GM21526 (cell line): ENCODE data around the gene HIKESHI.
"Not testable (repeated sequence)": the region's sequence is repeated elsewhere in the genome, so short reads cannot be mapped to it uniquely, and the experiment has no call there.

Experiments used
- ATAC-seq: cut with Tn5 transposase; IDR thresholded peaks from one replicate; pipeline ENCODE4 v1.9.1; 2021; ENCODE audit warnings: moderate library complexity; ENCODE audit not compliant: unreplicated experiment, low FRiP score

HIKESHI gene

DNA sequence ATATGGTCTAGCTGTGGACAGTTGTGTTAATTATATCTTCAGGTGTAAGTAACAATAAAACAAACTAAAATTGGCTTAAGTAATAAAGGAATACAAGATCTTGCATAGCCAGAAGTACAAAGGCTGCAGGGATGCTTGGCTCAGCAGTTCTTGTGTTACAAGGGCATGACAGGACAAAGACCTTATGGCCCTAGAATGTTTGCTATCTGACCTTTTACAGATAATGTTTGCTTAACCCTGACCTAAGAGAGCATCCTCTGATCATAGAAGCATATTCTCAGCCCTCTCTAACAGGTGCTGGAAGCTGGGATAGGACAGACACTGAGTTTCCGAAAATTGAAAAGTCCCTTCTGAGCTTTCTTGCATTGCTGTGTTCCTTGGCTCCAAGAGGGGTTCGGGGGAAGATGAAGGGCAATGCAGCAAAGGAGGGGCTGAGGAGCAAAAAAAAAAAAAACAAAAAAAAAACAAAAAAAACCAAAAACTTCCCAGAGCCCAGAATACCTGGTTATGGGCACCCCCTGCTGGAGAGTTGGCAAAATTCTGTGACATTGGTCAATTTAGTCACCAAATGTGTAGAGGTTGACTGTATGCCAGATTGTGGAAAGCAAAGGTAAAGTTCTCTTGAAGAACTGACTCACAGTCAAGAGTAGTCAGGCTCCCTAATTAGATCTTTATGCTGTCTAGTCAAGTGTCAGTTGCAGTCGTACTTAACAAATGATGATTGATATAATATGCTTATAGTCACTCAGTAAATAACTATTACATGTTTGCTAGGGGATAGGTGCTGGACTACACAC lies 10.4 kb upstream of the HIKESHI start:
- no peak for ATAC-seq

DNA sequence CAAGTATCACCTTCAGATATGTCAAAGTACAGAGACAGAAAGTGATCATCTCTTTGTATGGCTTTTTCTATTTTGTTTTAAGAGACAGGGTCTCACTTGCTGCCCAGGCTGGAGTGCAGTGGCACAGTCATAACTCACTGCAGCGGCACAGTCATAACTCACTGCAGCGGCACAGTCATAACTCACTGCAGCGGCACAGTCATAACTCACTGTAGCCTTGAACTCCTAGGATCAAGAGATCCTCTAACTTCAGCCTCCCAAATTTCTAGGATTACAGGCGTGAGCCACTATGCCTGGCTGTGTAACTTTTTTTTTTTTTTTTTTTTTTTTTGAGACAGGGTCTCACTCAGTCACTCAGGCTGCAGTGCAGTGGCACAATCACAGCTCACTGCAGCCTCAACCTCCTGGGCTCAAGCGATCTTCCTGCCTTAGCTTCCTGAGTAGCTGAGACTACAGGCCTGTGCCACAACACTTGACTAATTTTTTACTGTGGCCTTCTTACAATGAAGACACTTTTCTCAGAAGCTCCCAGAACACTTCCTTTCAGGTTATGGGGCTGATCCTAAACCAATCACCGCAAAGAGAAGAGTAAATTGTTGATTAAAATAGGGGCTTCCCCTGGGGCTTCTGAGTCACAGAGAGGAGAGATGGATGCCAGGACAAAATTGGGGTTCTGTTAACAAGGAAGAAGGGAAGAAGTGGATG lies 9.0 kb upstream of the HIKESHI start:
- peak; percentile 67 for ATAC-seq

DNA sequence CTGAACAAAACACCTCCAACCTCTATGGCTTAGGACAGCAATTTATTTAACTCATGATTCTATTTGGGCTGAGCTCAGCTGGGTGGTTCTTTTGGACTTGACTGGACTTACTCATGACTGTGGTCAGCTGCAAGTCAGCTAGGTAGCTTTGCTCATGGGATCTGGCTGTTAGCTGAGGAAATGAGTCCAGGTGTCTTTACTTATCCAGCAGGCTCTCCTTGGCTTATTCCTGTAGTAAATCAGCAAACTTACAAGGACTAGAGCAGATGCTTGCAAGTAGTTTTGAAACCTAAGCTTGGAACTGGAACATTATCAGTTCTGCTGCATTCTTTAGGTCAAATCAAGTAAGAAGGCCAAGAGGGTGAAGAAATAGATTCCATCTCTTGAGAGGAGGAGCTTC lies 8.0 kb upstream of the HIKESHI start:
- ATAC-seq: no peak

DNA sequence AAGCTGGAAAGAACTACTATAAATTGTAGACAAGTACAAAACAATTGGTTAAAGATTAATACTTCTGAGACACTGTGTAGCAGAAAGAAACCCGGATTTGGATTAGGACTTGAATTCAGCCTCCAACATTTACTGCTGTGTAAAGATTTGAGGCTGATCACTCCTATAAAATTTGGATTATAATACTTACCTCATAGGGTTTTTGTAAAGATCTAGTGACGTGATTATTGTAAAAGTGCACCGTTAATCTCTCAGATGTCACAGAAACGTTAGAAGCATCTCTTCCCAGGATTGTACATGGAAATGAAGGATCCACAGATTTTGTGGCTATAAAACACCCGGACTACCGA lies 323 bp upstream of the HIKESHI start:
- peak; percentile 18 for ATAC-seq

DNA sequence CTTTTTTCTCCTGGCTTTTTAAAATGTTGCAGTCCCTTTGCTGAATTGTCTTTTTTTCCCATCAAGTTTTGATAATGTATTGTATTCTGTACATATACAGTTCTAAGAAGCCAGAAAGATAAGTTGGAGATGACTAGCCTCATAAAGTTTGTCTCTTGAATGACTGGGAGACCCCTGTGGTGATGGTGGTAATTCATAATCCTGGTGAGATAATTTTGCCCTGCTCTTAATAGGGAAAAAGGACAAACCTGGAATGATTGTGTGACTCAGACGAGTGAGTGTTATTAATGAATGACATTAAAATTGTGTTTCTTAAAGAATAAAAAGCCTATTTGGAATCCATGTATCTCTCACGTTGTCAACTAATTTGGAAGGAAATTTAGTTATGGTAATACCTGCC lies 1.2 kb downstream of the HIKESHI start:
- ATAC-seq: no peak

DNA sequence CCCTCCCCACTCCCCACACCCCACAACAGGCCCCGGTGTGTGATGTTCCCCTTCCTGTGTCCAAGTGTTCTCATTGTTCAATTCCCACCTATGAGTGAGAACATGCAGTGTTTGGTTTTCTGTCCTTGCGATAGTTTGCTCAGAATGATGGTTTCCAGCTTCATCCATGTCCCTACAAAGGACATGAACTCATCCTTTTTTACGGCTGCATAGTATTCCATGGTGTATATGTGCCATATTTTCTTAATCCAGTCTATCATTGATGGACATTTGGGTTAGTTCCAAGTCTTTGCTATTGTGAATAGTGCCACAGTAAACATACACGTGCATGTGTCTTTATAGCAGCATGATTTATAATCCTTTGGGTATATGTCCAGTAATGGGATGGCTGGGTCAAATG lies 6.7 kb downstream of the HIKESHI start:
- ATAC-seq: not testable (repeated sequence)

DNA sequence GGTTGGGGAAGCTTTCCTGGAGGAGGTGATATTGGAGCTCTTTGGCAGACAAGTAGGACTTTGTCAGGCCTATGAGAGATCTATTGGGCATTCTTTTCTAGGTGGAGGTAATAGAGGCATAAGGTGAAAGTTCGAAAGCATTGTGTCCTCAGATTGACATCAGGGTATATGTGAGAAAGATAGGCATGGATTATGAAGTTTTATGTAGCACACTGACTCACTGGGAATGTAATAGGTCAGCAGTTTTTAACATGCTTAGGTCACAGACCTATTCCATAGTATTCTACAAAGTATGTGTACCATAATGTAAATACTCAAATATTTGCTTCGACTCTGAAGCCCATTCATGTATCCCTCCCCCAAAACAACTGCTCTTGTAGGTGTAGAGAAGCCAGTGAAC lies 11.8 kb downstream of the HIKESHI start:
- no peak for ATAC-seq

DNA sequence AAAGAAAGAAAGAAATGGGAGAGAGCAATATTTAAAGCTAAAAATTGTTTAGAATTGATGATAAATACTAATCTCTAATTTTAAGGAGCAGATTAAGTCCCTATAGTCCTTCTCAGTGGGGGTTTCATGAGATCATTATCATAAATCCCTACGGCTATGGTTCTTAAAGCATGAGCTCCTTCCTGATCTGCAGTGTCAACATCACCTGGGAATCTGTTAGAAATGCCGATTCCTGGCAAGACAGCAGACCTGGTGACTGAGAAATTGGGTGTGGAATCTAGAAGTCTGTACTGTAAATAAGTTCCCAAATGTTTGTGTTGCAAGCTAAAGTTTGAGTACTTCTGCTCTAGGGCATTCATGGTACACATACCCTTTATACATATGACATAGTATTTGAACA lies 12.6 kb downstream of the HIKESHI start:
- ATAC-seq: no peak

DNA sequence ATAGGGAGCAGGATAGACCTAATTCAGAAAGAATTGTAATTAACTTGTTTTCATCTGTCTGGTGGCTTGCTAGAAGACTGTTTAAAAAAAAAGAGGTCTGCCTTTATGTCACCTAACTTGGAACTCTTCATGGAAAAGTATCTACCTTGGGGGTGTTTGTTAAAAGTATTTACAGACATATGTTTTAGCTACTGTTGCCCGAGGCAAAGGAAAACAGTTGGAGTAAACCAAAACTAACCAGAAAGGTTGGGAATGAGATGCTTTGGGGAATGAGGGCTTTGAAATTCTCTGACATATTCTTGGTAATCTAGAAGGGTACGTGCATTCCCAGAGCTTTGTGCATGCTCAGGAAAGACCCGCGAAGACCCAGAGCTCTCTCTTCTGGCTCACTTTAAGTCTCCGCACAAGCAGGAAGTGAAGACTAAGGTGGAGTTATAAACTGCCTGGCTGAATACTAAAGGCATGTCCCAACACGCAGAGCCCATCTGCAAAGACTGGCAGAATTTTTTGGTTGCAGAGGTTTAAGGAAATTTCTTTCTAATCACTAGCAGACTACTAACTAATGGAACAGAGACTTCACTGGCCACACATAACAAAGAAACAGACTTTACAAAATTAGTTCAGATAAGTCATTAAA lies 33.2 kb downstream of the HIKESHI start:
- no peak for ATAC-seq

DNA sequence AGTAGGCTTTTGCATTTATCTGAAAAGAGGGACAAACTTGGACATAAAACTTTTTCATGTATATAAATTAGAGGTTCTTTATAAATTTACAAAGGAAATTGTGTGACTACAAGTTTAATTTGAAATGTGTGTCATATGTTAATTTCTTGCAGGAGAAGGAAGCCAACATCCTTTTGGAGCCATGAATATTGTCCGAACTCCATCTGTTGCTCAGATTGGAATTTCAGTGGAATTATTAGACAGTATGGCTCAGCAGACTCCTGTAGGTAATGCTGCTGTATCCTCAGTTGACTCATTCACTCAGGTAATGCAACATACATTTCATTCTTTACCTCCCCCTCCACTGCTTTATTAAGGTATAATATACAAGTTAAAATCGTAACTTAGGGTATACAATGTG lies 35.2 kb downstream of the HIKESHI start:
- ATAC-seq: no peak

DNA sequence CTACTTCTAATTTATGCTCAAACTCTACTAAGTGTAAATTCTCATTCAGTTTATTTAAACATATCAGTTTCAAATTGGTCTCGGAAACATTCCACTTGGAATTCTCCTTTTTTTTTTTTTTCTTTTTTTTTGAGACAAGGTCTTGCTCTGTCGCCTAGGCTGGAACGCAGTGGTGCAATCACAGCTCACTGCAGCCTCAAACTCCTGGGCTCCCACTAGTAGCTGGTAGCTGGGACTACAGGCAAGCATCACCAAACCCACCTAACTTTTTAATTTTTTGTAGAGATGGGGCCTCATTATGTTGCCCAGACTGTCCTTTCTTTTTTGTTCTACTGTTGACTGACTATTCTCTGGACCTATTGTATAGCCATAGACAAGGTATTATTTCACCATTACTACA lies 39.3 kb downstream of the HIKESHI start:
- no peak for ATAC-seq

DNA sequence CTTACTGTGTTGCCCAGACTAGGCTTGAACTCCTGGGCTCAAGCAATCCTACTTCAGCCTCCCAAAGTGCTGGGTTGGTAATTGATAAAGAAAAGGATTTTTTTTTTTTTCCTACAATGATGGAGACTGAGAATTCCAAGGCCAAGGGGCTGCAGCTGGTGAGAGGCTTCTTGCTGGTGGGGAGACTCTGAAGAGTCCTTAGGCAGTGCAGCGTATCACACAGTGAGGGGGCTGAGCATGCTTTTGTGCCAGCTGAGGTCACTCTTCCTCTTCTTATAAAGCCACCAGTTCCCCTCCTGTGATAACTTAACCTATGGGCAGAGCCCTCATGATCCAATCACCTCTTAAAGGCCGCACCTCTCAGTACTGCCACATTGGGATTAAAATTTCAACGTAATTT lies 44.5 kb downstream of the HIKESHI start:
- no peak for ATAC-seq

DNA sequence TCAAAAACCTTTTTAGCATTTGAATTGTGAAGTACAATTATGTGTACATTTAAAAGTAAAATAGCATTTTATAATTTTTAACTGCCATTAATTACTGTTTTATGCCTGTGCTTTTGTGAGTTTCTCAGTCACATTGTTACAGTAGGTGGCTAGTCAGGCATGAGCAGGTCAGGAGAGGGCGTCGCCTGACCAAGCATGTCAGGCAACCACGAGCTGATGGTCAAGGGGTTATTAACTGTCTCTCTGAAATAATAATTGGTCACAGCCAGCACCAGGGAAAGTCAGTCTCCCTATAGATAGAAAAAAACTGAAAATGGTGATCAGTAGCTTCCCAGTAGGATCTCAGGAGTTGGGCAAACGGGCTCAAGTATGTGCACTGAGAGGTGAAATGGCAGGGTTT lies 53.2 kb downstream of the HIKESHI start:
- ATAC-seq: no peak

DNA sequence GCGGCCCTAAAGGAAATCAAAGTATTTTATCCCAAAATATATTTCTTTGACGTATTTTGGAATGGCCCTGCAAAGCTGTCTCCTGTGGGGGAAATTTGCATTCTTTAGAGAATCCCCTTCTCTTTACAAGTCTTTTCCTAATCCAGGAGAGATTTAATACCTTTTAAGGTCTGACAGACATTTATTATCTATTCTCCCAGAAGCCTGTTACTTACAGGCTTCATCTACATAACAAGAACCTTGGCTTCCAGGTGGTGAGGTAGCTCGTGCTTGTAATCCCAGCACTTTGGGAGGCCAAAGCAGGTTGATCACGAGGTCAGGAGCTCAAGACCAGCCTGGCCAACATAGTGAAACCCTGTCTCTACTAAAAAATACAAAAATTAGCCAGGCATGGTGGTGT lies 55.4 kb downstream of the HIKESHI start:
- ATAC-seq: not testable (repeated sequence)

DNA sequence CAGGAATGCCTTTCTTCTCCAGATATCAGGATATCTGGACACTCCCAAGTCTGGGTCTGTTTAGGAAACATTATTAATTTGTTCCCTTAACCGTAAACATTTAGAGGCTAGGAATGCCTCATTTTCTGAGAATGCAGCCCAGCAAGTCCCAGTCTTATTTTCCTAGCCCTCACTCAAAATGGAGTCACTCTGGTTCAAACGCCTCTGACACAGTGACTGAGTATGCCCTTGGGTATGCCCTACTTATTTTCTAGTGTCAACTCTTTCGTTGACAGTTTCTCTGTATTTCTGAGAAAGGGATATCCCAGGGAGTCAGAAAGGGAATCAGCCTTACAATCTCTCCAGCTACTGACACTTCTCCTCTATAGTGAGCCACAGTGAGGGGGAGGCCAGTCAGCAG lies 56.7 kb downstream of the HIKESHI start:
- ATAC-seq: no peak

DNA sequence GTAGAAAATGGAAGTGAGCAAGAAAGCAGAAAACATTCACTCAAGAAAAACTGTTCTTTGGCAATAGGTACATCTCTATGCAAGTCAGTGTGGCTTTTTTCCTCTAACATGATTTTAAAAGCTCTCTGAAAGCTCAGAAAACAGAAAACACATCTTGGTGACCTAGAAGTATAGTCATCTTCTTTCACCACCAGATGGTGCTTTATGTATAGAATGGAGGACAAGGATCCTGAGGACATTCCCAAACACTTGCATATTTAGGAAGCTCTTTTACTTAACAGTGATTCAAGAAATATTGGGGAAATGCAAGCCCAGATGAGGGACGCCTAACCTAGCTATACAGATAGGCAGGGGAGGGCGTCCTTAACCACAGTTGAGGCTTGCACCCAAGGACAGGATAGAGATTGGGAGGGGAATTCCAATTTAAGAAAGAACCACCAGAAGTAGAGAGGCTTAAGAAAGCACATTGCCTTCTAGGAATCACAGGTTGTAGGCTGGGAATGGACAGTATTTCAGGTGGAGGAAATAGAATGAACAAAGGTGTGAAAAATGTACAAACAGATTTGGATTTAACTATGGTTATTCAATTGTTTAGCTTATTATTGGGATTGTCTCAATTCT lies 58.8 kb downstream of the HIKESHI start:
- ATAC-seq: no peak

DNA sequence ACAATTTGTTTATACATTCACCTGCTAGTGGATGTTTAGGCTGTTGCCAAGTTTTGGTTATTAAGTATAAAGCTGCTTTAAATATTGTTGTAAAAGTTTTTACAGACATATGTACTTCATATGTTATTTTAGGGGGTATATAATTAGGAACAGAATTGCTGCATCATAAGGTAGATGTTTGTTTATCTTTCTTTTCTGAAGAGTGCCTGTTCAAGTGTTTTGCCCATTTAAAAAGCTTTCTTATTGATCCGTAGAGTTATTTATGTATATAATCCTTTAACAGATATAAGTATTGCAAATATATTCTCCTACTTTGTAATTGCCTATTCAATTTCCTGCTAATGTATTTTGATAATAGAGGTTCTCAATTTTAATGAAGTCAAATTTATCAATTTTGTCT lies 61.4 kb downstream of the HIKESHI start:
- ATAC-seq: no peak

DNA sequence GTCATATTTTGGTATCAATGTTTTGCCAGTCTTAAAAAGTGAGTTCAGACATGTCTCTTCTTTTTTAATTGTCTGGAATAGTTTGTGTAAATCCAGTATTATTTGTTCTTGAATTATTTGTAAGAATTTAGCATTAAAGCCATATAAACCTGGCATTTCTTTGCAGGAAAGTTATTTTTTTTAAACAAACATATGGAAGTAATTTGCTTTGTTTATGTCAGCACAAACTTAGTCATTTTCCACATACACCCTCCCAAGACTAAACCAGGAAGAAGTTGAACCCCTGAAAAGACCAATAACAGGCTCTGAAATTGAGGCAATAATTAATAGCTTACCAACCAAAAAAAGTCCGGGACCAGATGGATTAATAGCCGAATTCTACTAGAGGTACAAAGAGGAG lies 63.5 kb downstream of the HIKESHI start:
- no peak for ATAC-seq

DNA sequence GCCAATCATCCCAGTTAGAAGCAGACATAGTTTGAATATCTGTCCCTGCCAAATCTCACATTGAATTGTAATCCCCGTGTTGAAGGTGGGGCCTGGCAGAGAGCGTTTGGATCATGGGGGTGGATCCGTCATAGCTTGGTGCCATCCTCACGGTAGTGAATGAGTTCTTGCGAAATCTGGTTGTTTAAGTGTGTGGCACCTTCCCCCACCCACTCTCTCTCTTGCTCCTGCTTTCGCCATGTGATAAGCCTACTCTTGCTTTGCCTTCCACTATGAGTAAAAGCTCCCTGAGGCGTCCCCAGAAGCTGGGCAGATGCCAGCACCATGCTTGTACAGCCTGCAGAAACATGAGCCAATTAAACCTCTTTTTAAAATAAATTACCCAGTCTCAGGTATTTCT lies 67.6 kb downstream of the HIKESHI start:
- no peak for ATAC-seq

DNA sequence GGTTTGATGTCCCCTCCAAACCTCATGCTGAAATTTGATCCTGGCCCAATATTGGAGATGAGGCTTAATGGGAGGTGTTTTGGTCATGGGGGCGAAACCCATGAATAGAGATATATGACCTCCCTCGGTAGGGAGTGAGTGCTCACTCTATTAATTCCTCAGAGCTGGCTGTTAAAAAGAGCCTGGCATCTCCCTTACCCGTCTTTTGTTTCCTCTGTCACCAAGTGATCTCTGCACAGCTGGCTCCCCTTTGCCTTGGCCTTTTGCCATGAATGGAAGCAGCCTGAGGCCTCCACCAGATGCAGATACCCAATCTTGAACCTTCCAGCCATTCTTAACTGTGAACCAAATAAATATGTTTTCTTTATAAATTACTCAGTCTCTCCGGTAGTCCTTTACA lies 68.1 kb downstream of the HIKESHI start:
- no peak for ATAC-seq

DNA sequence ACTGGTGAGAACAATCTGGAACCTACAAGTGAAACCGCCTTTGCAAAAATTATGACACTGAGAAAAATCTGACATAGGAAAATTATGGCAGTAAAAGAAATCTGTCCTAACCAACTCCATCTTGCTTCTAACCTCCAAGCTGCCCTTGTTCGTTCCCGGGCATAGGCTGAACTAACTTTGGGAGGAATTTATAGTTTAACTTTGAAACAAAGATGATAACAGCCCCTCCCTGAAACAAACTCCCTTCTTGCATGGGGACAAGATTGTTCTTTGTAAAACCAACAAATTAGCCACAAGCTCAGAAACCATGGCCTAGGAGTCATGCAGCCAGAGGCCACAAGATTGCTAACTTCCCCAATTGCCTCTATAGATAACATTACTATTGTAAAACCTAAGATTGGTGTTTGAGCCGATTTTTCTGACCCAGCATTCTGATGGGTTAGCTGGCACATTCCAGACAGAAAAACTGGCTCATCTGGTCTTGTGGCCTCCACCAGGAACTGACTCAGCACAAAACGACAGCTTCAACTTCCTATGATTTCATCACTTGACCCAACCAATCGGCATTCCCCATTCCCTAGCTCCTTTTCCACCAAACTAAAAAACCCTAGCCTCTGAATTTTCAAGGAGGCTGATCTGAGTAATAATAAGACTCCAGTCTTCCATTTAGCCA lies 69.0 kb downstream of the HIKESHI start:
- ATAC-seq: no peak
